Measurements from ENCODE around the gene HEPACAM. TPM values are rescaled to one million over a fixed set of nuclear protein-coding genes. Genes with fewer than 3 reads are reported as not detected.

The HEPACAM gene
- total RNA-seq, 2 donors from 2014 or later: not detected

DNA sequence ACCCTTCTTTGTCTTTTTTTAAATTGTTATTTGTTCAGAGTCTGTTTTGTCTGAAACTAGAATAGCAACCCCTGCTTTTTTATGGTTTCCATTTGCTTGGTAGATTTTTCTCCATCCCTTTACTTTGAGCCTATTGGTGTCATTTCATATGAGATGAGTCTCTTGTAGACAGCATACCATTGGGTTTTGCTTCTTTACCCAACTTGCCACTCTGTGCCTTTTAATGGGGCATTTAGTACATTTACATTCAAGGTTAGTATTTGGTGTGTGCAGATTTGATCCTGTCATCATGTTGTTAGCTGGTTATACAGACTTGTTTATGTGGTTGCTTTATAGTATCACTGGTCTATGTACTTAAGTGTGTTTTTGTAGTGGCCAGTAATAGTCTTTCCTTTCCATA lies 46.2 kb upstream of the HEPACAM start:
- H3K27ac Mint-ChIP-seq: no peak overlapping the region
- no peak overlapping the region for H3K9ac ChIP-seq (ENCODE audit: extremely low read depth, low read length, poor library complexity, severe bottlenecking)
- H3K9me3 Mint-ChIP-seq: peaks cover 8% of the 10 kb centered on the region
- H3K27me3 Mint-ChIP-seq (ENCODE audit: insufficient read depth): peaks cover 5% of the 10 kb centered on the region
- H3K4me3 Mint-ChIP-seq: no peak overlapping the region
- no peak overlapping the region for H3K4me3 ChIP-seq (ENCODE audit: low read length)
- H3K36me3 Mint-ChIP-seq (ENCODE audit: low read depth): peaks cover 7% of the 10 kb centered on the region
- TF ChIP-seq, protein P1, sequence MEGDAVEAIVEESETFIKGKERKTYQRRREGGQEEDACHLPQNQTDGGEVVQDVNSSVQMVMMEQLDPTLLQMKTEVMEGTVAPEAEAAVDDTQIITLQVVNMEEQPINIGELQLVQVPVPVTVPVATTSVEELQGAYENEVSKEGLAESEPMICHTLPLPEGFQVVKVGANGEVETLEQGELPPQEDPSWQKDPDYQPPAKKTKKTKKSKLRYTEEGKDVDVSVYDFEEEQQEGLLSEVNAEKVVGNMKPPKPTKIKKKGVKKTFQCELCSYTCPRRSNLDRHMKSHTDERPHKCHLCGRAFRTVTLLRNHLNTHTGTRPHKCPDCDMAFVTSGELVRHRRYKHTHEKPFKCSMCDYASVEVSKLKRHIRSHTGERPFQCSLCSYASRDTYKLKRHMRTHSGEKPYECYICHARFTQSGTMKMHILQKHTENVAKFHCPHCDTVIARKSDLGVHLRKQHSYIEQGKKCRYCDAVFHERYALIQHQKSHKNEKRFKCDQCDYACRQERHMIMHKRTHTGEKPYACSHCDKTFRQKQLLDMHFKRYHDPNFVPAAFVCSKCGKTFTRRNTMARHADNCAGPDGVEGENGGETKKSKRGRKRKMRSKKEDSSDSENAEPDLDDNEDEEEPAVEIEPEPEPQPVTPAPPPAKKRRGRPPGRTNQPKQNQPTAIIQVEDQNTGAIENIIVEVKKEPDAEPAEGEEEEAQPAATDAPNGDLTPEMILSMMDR (conservative IDR thresholded peaks at IDR 0.05): no peak
- no peaks in the 10 kb centered on the region for H3K27me3 ChIP-seq (ENCODE audit: control insufficient read depth, insufficient read depth, low read length, poor library complexity, severe bottlenecking)
- H3K4me1 ChIP-seq (ENCODE audit: control insufficient read depth, insufficient read depth, low read length): no peaks in the 10 kb centered on the region
- H3K27ac ChIP-seq (ENCODE audit: low read depth, low read length): no peak overlapping the region
- no peaks in the 10 kb centered on the region for H3K9me3 ChIP-seq (ENCODE audit: control insufficient read depth, low read length)
- H3K36me3 ChIP-seq (ENCODE audit: control insufficient read depth, insufficient read depth, low read length): no peaks in the 10 kb centered on the region
- no peak for DNase-seq
- no peaks in the 10 kb centered on the region for H3K4me1 Mint-ChIP-seq

DNA sequence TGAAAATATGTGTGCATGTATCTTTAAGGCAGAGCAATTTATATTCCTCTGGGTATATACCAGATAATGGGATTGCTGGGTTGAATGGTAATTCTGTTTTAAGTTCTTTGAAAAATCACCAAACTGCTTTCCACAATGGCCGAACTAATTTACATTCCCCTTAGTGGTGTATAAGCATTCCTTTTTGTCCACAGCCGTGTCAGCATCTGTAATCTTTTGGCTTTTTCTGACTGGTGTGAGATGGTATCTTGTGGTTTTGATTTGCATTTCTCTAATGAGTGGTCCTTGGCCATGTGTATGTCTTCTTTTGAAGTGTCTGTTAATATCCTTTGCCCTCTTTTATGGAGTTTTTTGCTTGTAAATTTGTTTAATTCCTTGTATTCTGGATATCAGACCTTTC lies 42.5 kb upstream of the HEPACAM start:
- peaks cover 8% of the 10 kb centered on the region for H3K9me3 Mint-ChIP-seq
- peaks cover 11% of the 10 kb centered on the region for H3K27me3 Mint-ChIP-seq (ENCODE audit: insufficient read depth)
- no peaks in the 10 kb centered on the region for H3K4me1 Mint-ChIP-seq
- no peaks in the 10 kb centered on the region for H3K4me1 ChIP-seq (ENCODE audit: control insufficient read depth, insufficient read depth, low read length)
- 80 to 84% methylated on average over 1 to 2 of the region's 2 CpGs for WGBS, 2 experiments (ENCODE audit: insufficient coverage in 1 of 2, insufficient read length in 1 of 2)
- no peak overlapping the region for H3K9ac ChIP-seq (ENCODE audit: extremely low read depth, low read length, poor library complexity, severe bottlenecking)
- peaks cover 7% of the 10 kb centered on the region for H3K36me3 Mint-ChIP-seq (ENCODE audit: low read depth)
- DNase-seq: no peak
- no peak overlapping the region for H3K27ac ChIP-seq (ENCODE audit: low read depth, low read length)
- peaks cover 16% of the 10 kb centered on the region for H3K27me3 ChIP-seq (ENCODE audit: control insufficient read depth, insufficient read depth, low read length, poor library complexity, severe bottlenecking)
- TF ChIP-seq, protein P1 (conservative IDR thresholded peaks at IDR 0.05): no peak
- H3K36me3 ChIP-seq (ENCODE audit: control insufficient read depth, insufficient read depth, low read length): no peaks in the 10 kb centered on the region
- no peak overlapping the region for H3K4me3 Mint-ChIP-seq
- no peaks in the 10 kb centered on the region for H3K9me3 ChIP-seq (ENCODE audit: control insufficient read depth, low read length)
- H3K27ac Mint-ChIP-seq: no peak overlapping the region
- H3K4me3 ChIP-seq (ENCODE audit: low read length): no peak overlapping the region

DNA sequence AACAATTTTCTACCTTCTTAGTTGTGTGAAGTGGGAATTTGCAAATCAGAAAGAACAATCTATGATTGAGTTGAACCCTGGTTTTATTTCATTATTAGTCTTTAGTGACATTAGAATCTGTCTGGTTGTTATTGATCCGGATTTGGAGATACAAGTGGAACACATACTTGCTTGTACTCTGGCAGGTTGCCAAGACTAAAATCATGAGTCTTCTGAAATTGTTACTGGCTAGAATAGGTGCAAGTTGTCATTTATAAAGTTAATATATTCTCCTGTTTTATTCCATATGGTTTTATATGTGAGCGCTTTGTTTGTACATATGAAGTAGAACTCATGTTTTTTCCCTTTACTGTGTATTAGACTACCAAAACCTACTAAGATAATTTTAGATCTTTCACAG lies 41.2 kb upstream of the HEPACAM start:
- H3K4me1 ChIP-seq (ENCODE audit: control insufficient read depth, insufficient read depth, low read length): no peaks in the 10 kb centered on the region
- no peak overlapping the region for H3K27ac Mint-ChIP-seq
- H3K4me3 ChIP-seq (ENCODE audit: low read length): no peak overlapping the region
- no peaks in the 10 kb centered on the region for H3K9me3 ChIP-seq (ENCODE audit: control insufficient read depth, low read length)
- WGBS, 2 experiments (ENCODE audit: insufficient coverage in 1 of 2, insufficient read length in 1 of 2): 96 to 100% methylated on average over 1 of the region's 2 CpGs
- H3K4me1 Mint-ChIP-seq: no peaks in the 10 kb centered on the region
- peaks cover 7% of the 10 kb centered on the region for H3K36me3 Mint-ChIP-seq (ENCODE audit: low read depth)
- DNase-seq: no peak
- H3K27me3 ChIP-seq (ENCODE audit: control insufficient read depth, insufficient read depth, low read length, poor library complexity, severe bottlenecking): peaks cover 18% of the 10 kb centered on the region
- no peak overlapping the region for H3K9ac ChIP-seq (ENCODE audit: extremely low read depth, low read length, poor library complexity, severe bottlenecking)
- H3K27me3 Mint-ChIP-seq (ENCODE audit: insufficient read depth): peaks cover 11% of the 10 kb centered on the region
- no peak overlapping the region for H3K4me3 Mint-ChIP-seq
- H3K27ac ChIP-seq (ENCODE audit: low read depth, low read length): no peak overlapping the region
- H3K9me3 Mint-ChIP-seq: peaks cover 8% of the 10 kb centered on the region
- TF ChIP-seq, protein P1 (conservative IDR thresholded peaks at IDR 0.05): no peak
- H3K36me3 ChIP-seq (ENCODE audit: control insufficient read depth, insufficient read depth, low read length): no peaks in the 10 kb centered on the region
